HG03565 (cell line): ENCODE results near the gene ITGA2.

Source experiments
- ATAC-seq: cut with Tn5 transposase; IDR thresholded peaks from one replicate; pipeline ENCODE4 v1.9.1; 2021; ENCODE audit warnings: mild to moderate bottlenecking, moderate library complexity; ENCODE audit not compliant: unreplicated experiment

The ITGA2 gene

GRCh38 chr5:53052499-53052898 lies 63.3 kb downstream of the ITGA2 start:
- ATAC-seq: no peak

GRCh38 chr5:53053364-53053763 lies 64.2 kb downstream of the ITGA2 start:
- ATAC-seq: no peak

- ATAC-seq: no peak
These were observed 66.2 kb downstream of the ITGA2 start for GRCh38 chr5:53055365-53055764.

GRCh38 chr5:53059281-53059680 lies 70.1 kb downstream of the ITGA2 start:
- no peak for ATAC-seq

GRCh38 chr5:53063176-53063575 lies 74.0 kb downstream of the ITGA2 start:
- ATAC-seq: no peak

GRCh38 chr5:53063791-53064190 lies 74.6 kb downstream of the ITGA2 start:
- no peak for ATAC-seq

GRCh38 chr5:53066088-53066487 lies 76.9 kb downstream of the ITGA2 start:
- ATAC-seq: no peak

GRCh38 chr5:53067641-53068040 lies 78.5 kb downstream of the ITGA2 start:
- ATAC-seq: no peak

GRCh38 chr5:53068291-53068836 lies 79.2 kb downstream of the ITGA2 start:
- no peak for ATAC-seq

- no peak for ATAC-seq
These were observed 80.5 kb downstream of the ITGA2 start for GRCh38 chr5:53069626-53070025.

GRCh38 chr5:53071298-53071697 lies 82.1 kb downstream of the ITGA2 start:
- ATAC-seq: no peak

- ATAC-seq: no peak
These were observed 82.6 kb downstream of the ITGA2 start for GRCh38 chr5:53071738-53072137.

- no peak for ATAC-seq
These were observed 84.2 kb downstream of the ITGA2 start for GRCh38 chr5:53073348-53073747.

- ATAC-seq: no peak
These were observed 86.9 kb downstream of the ITGA2 start for GRCh38 chr5:53076014-53076583.

GRCh38 chr5:53080271-53080670 lies 91.1 kb downstream of the ITGA2 start:
- no peak for ATAC-seq

GRCh38 chr5:53083927-53084326 lies 94.8 kb downstream of the ITGA2 start:
- no peak for ATAC-seq

- no peak for ATAC-seq
These were observed 95.5 kb downstream of the ITGA2 start for GRCh38 chr5:53084546-53085255.

- no peak for ATAC-seq
These were observed 98.0 kb downstream of the ITGA2 start for GRCh38 chr5:53087171-53087570.

- ATAC-seq: no peak
These were observed 98.5 kb downstream of the ITGA2 start for GRCh38 chr5:53087621-53088121.

GRCh38 chr5:53089481-53089991 lies 100.4 kb downstream of the ITGA2 start:
- ATAC-seq: peak; percentile 82

- ATAC-seq: no peak
These were observed 101.1 kb downstream of the ITGA2 start for GRCh38 chr5:53090229-53090628.

GRCh38 chr5:53091289-53091688 lies 102.1 kb downstream of the ITGA2 start:
- no peak for ATAC-seq
